ENCODE measurements around the gene ASCL4. TPM values are rescaled to one million over a fixed set of nuclear protein-coding genes. Genes with fewer than 3 reads are reported as not detected.
A peak's percentile ranks its signal among the peaks of the same experiment; 100 is the strongest.

Gene ASCL4
- total RNA-seq, 2 donors from 2014 or later: not detected

DNA sequence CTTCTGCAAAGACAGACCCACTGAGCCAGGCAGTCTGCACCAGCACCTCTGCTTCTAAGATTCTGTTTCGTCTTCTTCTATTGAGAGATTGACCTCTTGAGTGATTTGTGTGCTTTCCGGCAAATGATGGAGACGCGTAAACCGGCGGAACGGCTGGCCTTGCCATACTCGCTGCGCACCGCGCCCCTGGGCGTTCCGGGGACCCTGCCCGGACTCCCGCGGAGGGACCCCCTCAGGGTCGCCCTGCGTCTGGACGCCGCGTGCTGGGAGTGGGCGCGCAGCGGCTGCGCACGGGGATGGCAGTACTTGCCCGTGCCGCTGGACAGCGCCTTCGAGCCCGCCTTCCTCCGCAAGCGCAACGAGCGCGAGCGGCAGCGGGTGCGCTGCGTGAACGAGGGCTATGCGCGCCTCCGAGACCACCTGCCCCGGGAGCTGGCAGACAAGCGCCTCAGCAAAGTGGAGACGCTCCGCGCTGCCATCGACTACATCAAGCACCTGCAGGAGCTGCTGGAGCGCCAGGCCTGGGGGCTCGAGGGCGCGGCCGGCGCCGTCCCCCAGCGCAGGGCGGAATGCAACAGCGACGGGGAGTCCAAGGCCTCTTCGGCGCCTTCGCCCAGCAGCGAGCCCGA lies 703 bp downstream of the ASCL4 start:
- intact Hi-C loops (cut with DNase I): loop anchor here in 1 of 2 donors (10.0 kb wide), 1 partner anchor 1910 kb away; no protein-coding TSS in a partner anchor
- peak; percentile 84 for DNase-seq (ENCODE audit: low spot score)

DNA sequence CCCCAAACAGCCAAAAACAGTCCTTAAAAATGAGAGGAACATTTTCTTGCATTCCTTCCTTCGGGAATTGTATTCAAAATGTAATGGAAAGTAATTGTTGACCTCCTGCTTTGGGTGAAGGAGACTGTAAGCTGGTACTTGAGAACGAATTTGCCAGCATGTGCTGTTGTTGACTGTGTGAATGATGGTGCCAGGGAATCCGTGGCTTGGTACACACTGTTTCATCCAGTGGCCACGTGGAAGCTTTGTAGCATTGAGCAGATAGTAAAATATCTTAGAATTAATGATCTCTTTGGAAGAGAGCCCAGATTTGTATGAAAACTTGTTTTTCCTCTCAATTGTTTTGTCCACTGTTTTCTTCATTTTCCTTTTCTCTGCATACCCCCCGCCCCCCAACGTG lies 1.7 kb downstream of the ASCL4 start:
- intact Hi-C loops (cut with DNase I): loop anchor here in 1 of 2 donors (10.0 kb wide), 1 partner anchor 1909 kb away; no protein-coding TSS in a partner anchor
- DNase-seq (ENCODE audit: low spot score): no peak

DNA sequence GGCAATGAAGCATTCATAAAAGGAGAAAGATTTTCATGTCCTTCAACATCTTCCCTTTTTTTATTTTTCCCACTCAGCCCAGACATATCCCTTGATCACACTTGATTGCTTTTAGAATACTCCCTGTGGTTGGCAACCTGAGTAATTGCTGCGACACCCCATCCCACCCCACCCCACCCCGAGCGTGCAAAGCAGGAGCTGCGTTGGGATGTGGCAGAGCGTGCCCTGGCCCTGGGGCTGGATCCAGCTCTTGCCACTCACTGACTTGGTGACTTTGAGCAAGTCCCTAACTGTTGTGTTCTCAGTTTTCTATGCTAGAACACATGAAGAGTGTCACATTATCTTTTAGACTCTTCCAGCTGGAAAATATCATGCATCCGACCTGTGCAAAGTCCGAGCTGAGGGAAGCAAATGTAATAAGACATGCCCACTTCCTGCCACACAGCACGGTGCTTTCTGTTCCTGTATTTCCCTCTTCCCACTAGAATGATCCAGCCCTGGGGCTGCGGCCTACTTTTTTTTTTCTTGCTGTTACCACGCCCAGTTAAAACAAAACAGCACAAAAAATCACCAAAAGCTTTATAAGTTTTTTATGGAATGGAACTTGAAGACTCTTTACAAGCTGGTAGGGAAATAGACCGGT lies 4.0 kb downstream of the ASCL4 start:
- intact Hi-C loops (cut with DNase I): loop anchor here in 1 of 2 donors (10.0 kb wide), 1 partner anchor 1906 kb away; no protein-coding TSS in a partner anchor
- no peak for DNase-seq (ENCODE audit: low spot score)

DNA sequence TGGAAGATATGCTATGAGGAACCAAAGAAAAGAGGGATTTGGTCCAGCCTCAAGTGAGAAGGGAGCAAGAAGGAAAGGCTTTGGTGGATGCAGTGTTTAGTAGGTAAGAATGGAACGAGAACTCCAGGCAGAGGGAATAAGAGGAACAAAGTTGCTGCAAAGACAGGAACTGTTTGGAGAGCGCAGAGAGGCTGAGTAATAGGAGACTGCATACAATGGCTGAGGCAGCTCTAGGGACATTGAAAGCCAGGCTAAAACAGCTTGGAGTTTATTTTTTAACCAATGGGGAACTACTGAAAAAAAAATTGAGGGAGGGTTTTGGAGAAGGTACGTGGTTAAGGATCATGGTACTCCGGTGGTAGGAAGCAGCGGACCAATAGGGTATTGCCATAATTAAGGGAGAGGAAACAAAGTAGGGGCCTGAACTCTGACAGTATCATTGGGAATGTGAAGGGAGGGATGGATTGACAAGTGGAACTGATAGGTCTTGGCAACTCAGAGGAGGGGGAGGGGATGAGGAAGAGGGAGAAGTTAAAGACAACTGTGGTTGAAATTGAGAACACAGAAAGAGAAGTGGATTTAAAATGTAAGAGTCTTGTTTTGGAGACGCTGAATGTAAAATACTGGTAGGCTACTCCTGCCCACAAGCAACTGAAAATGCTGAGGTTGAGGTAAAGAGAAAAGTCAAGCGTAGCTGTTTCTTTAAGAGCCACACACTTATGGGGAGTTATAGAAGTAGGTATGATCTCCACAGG lies 4.8 kb downstream of the ASCL4 start:
- intact Hi-C loops (cut with DNase I): loop anchor here in 1 of 2 donors (10.0 kb wide), 1 partner anchor 1906 kb away; no protein-coding TSS in a partner anchor
- DNase-seq (ENCODE audit: low spot score): no peak

DNA sequence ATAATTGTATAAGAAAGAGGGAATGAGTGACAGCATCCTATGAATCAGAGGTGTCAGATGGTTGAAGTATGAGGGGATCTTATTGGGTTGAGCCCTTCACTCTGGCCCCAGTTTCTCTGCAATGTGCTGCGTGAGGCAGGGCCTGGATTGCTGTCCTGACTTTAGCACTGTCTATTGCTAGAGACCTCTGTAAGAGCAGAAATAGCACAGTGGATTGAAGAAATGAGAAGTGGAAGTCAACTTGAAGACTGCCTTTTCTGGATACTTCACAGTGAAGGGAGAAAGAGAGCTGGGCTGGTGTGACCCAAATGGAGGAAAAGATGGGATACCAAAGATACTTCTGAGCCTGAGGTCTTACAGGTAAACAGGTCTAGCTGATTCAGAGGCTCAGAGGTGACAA lies 5.8 kb downstream of the ASCL4 start:
- intact Hi-C loops (cut with DNase I): no loop called here
- DNase-seq (ENCODE audit: low spot score): no peak

DNA sequence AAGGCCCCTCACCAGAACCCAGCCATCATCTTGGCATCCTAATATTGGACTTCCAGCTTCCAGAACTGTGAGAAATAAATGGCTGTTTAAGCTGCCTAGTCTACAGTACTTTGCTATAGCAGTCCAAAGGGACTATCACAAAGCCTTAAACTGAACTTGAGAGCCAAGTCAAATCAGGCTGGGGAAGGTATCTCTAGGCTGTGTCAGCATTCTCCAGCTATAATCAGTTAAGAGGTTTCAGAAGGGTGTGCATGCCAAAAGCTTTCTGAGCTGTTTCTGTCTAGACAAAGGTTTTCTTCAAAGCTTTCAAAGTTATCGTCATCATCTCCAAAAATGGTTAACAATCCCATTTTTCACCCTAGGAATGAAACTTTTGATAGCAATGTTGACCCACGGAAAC lies 7.6 kb downstream of the ASCL4 start:
- intact Hi-C loops (cut with DNase I): no loop called here

DNA sequence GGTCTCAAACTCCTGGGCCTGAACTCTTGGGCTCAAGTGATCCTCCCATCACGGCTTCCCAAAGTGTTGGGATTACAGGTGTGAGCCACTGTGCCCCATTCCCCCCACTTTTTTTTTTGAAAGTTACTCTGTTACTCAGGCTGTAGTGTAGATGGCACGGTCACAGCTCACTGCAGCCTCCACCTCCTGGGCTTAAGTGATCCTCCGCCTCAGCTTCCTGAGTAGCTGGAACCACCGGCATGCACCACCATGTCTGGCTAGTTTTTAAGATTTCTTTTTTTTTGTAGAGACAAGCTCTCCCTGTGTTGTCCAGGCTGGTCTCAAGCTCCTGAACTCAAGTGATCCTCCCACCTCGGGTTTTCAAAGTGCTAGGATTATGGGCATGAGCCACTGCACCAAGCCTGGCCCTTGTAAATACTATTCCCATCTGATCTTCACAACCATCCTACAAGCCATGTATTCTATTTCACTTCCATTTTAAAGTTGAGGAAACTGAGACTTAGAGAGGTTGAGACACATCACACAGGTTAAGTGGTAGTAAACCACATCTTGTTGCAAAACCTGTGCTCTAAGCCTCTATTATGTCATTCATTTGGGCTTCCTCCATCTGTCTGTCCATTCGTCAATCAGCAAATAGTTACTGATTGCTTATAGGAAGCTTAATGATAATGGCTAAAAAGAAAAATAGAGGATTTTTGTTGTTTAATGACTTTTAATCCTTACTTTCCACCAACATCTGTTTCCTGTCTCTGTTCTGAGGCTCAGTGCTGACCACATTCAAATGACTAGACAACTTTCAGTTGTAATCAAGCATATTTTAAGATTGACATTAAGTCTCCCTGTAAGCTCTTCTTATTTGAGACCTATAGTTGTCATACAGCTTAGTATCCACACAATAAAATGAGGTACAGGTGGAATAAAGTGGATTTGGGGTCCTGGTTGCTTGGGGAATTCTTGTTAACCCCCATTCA lies 9.2 kb downstream of the ASCL4 start:
- intact Hi-C loops (cut with DNase I): no loop called here
- DNase-seq (ENCODE audit: low spot score): no peak

More for the DNA sequence above, 7.6 kb downstream of the ASCL4 start:
- DNase-seq (ENCODE audit: low spot score): no peak

DNA sequence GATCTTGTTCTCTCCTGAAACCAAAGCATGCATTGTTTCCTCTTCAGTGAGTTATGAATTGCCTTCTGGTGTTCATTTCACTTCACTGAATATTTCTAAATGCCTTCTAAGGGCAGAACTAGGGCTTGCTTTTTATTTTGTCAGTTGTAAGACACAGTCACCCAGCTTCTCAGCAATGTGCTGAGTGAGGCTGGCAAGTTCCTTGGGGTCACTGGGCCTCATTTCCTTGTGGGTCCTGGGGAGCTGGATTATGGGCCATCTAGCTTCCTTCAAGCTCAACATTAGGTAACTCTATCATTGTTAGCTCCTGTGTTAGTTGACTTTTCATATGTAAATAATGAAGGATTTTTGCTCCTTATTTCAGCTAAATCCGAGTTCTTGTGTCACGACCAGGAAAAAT lies 13.8 kb downstream of the ASCL4 start:
- no peak for DNase-seq (ENCODE audit: low spot score)
- intact Hi-C loops (cut with DNase I): no loop called here

DNA sequence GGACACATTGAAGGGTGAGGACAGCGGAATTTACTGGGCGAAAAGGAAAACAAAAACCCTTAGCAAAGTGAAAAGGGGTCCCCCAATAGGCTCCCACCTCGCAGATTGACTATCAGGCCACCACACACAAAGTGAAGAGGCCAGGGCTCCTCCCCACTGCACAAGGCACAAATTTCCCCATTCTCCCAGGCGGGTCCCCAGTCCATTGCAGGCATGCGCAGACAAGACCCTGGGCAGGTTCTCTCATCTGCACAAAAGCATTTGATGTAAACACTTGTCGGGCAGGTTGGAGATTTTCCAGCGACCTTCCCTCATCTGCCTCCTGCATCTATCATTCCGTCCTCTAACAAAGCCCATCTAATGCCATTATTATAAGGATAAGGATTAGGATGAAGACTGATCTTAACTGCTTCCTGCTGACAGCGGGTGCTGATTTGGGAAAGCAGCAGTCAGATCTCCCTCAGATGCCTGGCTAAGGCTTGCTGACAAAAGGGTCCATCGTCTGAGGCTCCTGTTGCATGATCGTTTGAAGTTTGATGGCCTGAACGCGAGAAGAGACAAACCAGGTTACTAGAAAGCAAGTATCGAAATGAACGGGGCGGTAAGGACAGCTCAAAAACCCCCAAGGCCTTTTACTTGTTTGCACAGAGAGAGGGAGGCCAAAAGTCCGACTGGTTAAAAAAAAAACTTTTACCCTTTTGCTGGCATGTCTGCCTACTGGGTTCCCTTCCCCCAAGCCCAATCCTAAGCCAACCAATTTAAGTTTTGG lies 14.4 kb downstream of the ASCL4 start:
- intact Hi-C loops (cut with DNase I): no loop called here
- no peak for DNase-seq (ENCODE audit: low spot score)

DNA sequence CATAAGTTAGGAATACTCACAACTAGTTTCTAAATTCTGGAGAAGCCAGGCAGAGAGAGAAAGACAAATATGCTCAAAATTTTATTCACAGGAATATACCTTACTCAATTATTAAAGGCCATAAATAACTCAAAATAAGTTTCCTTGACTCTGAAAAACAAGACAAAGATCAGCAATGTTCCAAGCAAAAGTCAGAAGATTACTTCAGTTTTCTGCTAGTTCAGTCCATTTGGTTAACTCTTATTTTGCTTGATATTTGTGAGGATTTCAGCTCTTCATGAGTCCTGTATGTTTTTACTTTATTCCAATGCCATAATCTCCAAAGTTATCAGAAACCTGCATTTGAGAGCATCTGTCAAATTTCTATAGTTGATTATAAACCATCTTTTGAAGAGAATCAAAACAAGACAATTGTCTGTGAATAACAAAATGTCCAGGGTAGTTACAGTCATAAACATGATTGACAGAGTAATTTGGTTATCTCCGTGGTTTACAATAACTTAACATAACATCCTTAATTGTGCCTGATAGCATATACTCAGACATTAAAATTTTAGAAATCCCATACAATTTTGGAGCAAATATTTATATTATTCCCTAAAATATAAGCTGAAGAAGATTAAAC lies 17.1 kb downstream of the ASCL4 start:
- no peak for DNase-seq (ENCODE audit: low spot score)
- intact Hi-C loops (cut with DNase I): no loop called here

DNA sequence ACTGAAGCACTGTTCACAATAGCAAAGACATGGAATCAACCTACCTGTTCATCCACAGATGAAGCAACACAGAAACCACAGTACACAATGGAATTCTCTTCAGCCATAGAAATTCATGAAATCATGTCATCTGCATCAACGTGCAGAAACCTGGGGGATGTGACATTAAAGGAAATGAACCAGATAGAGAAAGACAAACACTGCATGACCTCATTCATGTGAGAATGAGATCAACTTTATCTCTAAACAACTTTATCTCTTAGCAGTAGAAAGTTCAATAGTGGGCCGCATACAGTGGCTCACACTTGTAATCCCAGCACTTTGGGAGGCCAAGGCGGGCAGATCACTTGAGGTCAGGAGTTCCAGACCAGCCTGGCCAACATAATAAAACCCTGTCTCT lies 19.9 kb downstream of the ASCL4 start:
- intact Hi-C loops (cut with DNase I): no loop called here
- DNase-seq (ENCODE audit: low spot score): no peak

DNA sequence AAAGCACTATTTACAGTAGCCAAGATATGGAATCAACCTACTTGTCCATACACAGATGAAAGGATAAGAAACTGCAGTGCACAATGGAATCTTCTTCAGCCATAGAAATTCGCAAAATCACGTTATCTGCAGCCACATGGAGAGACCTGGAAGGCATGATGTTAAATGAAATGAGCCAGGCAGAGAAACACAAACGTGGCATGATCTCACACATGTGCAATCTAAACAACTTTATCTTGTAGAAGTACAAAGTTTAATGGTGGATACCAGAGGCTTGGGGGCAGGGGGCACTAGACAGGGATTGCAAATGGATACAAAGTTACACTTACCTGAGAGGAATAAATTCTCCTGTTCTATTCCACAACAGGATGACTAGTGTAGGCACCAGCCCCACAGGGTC lies 24.1 kb downstream of the ASCL4 start:
- intact Hi-C loops (cut with DNase I): no loop called here
- no peak for DNase-seq (ENCODE audit: low spot score)

DNA sequence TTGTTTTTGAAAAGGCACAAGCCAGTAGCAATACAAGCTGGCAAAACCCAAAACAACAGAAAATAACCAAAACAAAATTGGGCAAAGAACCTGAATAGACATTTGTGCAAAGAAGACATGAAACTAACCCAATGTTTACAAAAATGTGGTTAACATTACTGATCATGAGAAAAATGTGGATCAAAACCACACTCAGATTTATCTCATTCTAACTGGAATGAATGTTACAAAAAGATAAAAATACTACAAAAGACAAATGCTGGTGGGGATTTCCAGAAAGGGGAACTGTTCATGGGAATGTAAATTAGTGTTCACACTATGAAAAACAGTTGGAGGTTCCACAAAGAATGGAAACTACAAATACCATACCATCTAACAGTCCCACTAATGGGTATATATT lies 26.6 kb downstream of the ASCL4 start:
- intact Hi-C loops (cut with DNase I): no loop called here

DNA sequence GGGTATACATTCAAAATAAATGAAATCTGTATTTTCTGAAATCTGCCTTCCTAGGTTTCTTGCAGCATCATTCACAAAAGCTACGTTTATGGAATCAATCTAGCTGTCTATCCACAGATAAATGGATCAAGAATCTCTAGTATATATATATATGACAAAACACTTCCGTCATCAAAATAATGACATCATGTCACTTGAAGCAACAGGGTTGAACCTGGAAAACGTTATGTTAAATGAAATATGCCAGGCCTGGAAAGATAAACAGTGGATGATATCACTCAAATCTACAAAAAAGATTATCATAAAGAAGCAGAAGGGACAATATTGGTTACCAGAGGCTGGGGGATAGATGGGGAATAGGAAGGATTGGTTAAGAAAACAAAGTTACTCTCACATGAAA lies 28.6 kb downstream of the ASCL4 start:
- intact Hi-C loops (cut with DNase I): no loop called here
- no peak for DNase-seq (ENCODE audit: low spot score)

More for the DNA sequence above, 26.6 kb downstream of the ASCL4 start:
- no peak for DNase-seq (ENCODE audit: low spot score)

DNA sequence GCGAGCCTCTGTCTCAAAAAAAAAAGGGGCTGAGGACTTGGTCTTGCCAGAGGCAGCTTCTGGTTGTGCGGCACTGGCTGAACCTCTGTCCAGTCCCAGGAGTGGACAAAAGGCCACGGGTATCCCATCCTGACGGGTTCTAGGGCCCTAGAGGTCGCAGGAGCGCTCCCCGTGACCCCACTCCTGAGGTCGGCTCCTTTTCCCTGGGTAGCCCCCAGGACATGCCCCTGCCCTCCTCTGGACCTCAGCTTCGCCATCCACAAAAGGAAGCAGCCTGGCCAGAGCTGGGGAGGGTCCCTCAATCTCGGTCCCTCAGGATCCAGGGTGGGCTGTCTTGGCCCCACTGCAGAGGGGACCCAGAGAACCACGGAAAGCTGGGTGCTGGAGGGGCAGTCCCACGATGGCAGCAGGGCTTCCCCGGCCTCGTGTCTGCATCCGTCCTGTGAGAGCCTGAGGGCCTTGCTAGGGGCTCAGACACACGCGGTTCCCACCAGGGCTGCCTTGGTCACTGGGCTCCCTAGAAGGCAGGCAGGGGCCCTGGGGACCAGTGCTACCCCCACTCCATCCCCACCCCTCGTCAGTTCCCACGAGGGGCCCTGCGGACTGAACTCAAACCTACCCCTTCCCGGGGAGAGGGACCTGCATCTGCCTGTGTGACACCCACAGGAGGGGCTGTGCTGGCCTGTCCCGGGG lies 31.1 kb downstream of the ASCL4 start:
- DNase-seq (ENCODE audit: low spot score): no peak
- intact Hi-C loops (cut with DNase I): no loop called here

DNA sequence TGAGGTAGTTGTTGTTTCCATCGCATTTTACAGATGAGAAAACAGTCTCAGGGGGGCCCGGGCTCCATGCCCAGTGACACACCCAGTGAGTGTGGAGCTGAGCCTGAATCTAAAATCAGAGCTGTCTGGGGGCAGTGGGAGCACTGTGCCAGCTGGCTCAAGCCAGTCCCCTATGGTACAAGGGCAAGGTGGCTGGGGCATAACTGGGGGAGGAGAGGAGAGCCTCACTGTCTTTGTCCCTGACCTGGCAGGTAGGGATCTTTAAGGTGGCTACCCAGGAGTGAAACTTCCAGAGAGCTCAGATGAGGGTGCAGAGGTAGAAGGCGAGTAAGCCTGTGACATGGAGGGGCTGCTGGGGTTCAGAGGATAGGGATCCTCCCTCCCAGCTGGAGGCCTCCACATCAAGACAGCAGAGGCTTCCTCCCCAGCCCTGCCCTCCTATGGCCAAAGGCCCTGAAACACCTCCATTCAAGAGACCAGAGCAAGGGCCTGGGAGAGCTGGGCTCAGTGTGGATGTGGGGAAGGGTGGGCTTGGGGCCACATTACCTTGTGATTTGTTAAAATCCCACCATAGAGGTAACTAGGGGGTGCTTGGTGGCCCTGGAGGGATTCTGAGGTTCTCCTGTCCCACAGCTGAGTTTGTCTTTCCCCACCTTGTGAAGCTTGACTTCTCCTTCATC lies 33.1 kb downstream of the ASCL4 start:
- no peak for DNase-seq (ENCODE audit: low spot score)
- intact Hi-C loops (cut with DNase I): no loop called here

DNA sequence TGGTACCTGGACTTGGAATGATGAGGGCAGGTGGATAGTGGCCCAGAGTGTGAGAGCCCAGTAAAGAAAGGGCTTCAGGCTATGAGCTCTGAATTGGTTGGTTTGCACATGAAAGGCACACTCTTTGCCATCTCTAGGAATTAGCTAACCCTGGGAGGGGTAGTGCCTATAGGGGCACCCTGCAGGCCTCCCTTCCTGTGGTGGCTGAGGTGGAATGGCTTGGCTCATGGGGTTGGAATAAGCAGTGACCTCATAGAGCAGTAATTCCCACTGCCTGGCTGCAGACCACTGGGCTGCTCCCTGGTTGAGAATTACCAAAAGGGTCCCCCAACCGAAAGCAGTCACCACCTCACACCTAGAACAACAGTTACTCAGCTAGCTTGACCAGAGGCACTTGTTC lies 42.7 kb downstream of the ASCL4 start:
- no peak for DNase-seq (ENCODE audit: low spot score)
- intact Hi-C loops (cut with DNase I): no loop called here
